Medulla oblongata (tissue), 1 donor: Measurements from ENCODE around the gene ZC3H12D.
"Not testable (repeated sequence)": the region's sequence is repeated elsewhere in the genome, so short reads cannot be mapped to it uniquely, and the experiment has no call there.

ENCODE experiments used
- DNase-seq: peaks from one replicate; pipeline ENCODE4 v3.0.0-alpha.2; 2015; ENCODE audit errors: extremely low spot score

Gene ZC3H12D

GRCh38 chr6:149484733-149485700 is at the start of gene ZC3H12D:
TSS of gene ZC3H12D (minus strand) at chr6:149485014. CDS start at chr6:149474543, 10,471 bp downstream.
- no peak for DNase-seq

- no peak for DNase-seq
Measured at GRCh38 chr6:149529650-149530049, 44.8 kb upstream of the ZC3H12D start.

GRCh38 chr6:149515494-149515893 is 30.7 kb upstream of the ZC3H12D start:
- DNase-seq, result no peak

- peak; percentile 14 for DNase-seq
Measured at GRCh38 chr6:149513915-149514314, 29.1 kb upstream of the ZC3H12D start.

GRCh38 chr6:149510793-149511512 is 26.1 kb upstream of the ZC3H12D start:
- no peak for DNase-seq

GRCh38 chr6:149508485-149508884 is 23.7 kb upstream of the ZC3H12D start:
- no peak for DNase-seq

- DNase-seq, result no peak
Measured at GRCh38 chr6:149503872-149504271, 19.1 kb upstream of the ZC3H12D start.

GRCh38 chr6:149503276-149503675 is 18.5 kb upstream of the ZC3H12D start:
- no peak for DNase-seq

GRCh38 chr6:149501768-149502167 is 17.0 kb upstream of the ZC3H12D start:
- DNase-seq, result no peak

GRCh38 chr6:149501201-149501600 is 16.4 kb upstream of the ZC3H12D start:
- no peak for DNase-seq

- no peak for DNase-seq
Measured at GRCh38 chr6:149500096-149500495, 15.3 kb upstream of the ZC3H12D start.

- no peak for DNase-seq
Measured at GRCh38 chr6:149499066-149499465, 14.3 kb upstream of the ZC3H12D start.

- DNase-seq, result no peak
Measured at GRCh38 chr6:149497365-149497764, 12.6 kb upstream of the ZC3H12D start.

GRCh38 chr6:149496597-149496996 is 11.8 kb upstream of the ZC3H12D start:
- DNase-seq, result not testable (repeated sequence)

GRCh38 chr6:149495349-149496016 is 10.7 kb upstream of the ZC3H12D start:
- not testable (repeated sequence) for DNase-seq

GRCh38 chr6:149494810-149495209 is 10.0 kb upstream of the ZC3H12D start:
- not testable (repeated sequence) for DNase-seq

- DNase-seq, result no peak
Measured at GRCh38 chr6:149493761-149494320, 9.0 kb upstream of the ZC3H12D start.

GRCh38 chr6:149492798-149493343 is 8.1 kb upstream of the ZC3H12D start:
- DNase-seq, result no peak

GRCh38 chr6:149489967-149490366 is 5.2 kb upstream of the ZC3H12D start:
- DNase-seq, result no peak

- no peak for DNase-seq
Measured at GRCh38 chr6:149488815-149489214, 4.0 kb upstream of the ZC3H12D start.

- no peak for DNase-seq
Measured at GRCh38 chr6:149487316-149487715, 2.5 kb upstream of the ZC3H12D start.
